Stimulated activated CD8-positive, alpha-beta memory T cell treated with anti-CD3 and anti-CD28 coated beads, Interleukin-4, amount 100 ng/mL, for 1 hour (primary cell): ENCODE measurements around the gene NR2F6.
"Not testable (repeated sequence)": the region's sequence is repeated elsewhere in the genome, so short reads cannot be mapped to it uniquely, and the experiment has no call there.

ENCODE experiments used
- DNase-seq, 2 donors: peaks; one replicate each; pipeline ENCODE4 v3.0.0-alpha.2; 2020; ENCODE audit warnings: low read depth in 2 of 2, low spot score in 1 of 2

Gene NR2F6

GRCh38 chr19:17245535-17245984, at the start of gene NR2F6:
TSS of gene NR2F6 (minus strand) at chr19:17245919. CDS start at chr19:17245220, 699 bp downstream.
- no peak for DNase-seq

- DNase-seq = no peak
These were observed 48.6 kb upstream of the NR2F6 start for GRCh38 chr19:17294051-17294891.

- DNase-seq = no peak
These were observed 47.9 kb upstream of the NR2F6 start for GRCh38 chr19:17293605-17294004.

GRCh38 chr19:17292301-17293074, 46.8 kb upstream of the NR2F6 start:
- peak; percentile 53 for DNase-seq

- DNase-seq = no peak
These were observed 43.8 kb upstream of the NR2F6 start for GRCh38 chr19:17289489-17289888.

GRCh38 chr19:17286752-17287151, 41.0 kb upstream of the NR2F6 start:
- no peak for DNase-seq

- no peak for DNase-seq
These were observed 40.5 kb upstream of the NR2F6 start for GRCh38 chr19:17286263-17286662.

GRCh38 chr19:17285415-17286135, 39.9 kb upstream of the NR2F6 start:
- no peak for DNase-seq

GRCh38 chr19:17283504-17283996, 37.8 kb upstream of the NR2F6 start:
- DNase-seq = no peak

- DNase-seq = peak; percentile 47 to 64
These were observed 36.9 kb upstream of the NR2F6 start for GRCh38 chr19:17282488-17283125.

GRCh38 chr19:17281391-17282304, 35.9 kb upstream of the NR2F6 start, which contains the start of gene ANKLE1:
TSS of gene ANKLE1 (plus strand) at chr19:17281901. CDS start at chr19:17281921, 20 bp downstream.
- no peak for DNase-seq

GRCh38 chr19:17279436-17279835, 33.7 kb upstream of the NR2F6 start:
- no peak for DNase-seq

GRCh38 chr19:17275441-17276175, 29.9 kb upstream of the NR2F6 start:
- no peak for DNase-seq

GRCh38 chr19:17274892-17275291, 29.2 kb upstream of the NR2F6 start:
- not testable (repeated sequence) for DNase-seq

- DNase-seq = no peak
These were observed 23.0 kb upstream of the NR2F6 start for GRCh38 chr19:17268754-17269153.

- DNase-seq = peak; percentile 71 to 85
These were observed 21.5 kb upstream of the NR2F6 start, which contains the start of gene BABAM1 for GRCh38 chr19:17266975-17267788. TSS of gene BABAM1 (plus strand) at chr19:17267443. CDS start at chr19:17268807, 1,364 bp downstream.

- no peak for DNase-seq
These were observed 20.9 kb upstream of the NR2F6 start for GRCh38 chr19:17266589-17266974.

GRCh38 chr19:17266026-17266425, 20.3 kb upstream of the NR2F6 start:
- DNase-seq = no peak
